Endothelial cell of umbilical vein (primary cell): ENCODE measurements around the gene MSH5. TPM values are rescaled to one million over a fixed set of nuclear protein-coding genes. Genes with fewer than 3 reads are reported as not detected.

Source experiments
- Bru-seq: library from RNA; stranded (reverse); fragments of 400-500 nt; gene quantifications from one replicate; lab custom pipeline; 2021; lab: Mats Ljungman, UMichigan
- BruChase-seq, 2 experiments: library from RNA; stranded (reverse); fragments of 400-500 nt; gene quantifications; one replicate each; lab custom pipeline; 2021; lab: Mats Ljungman, UMichigan
- BruUV-seq: library from RNA; stranded (reverse); fragments of 400-500 nt; replicated peaks from 2 replicates; lab custom pipeline; 2021; lab: Mats Ljungman, UMichigan
- CTCF ChIA-PET: fragments of 300-600, 350-600 bp; sonication (Branson Sonifier 250); formaldehyde crosslinking; loops from one replicate; lab custom pipeline; 2021; ENCODE audit warnings: antibody characterized with exemption, inconsistent platforms; lab: Charles Lee
- POLR2A ChIA-PET: fragments of 300-600, 350-600 bp; sonication (Branson Sonifier 250); formaldehyde crosslinking; loops from one replicate; lab custom pipeline; 2021; ENCODE audit warnings: antibody characterized with exemption, inconsistent platforms; lab: Charles Lee
- DNase-seq: peaks from one replicate; pipeline ENCODE4 v3.0.0-alpha.2; 2011; ENCODE audit warnings: low read depth, low spot score
- FAIRE-seq: peaks from 2 replicates; lab custom pipeline; 2011; peaks lifted over from hg19 to GRCh38; lab: Jason Lieb, UNC
- H2AFZ ChIP-seq: 2 replicates; pipeline ENCODE4 v1.6.0; 2012; ENCODE audit warnings: low read depth, low read length, control low read depth, inconsistent platforms
- H3K27ac ChIP-seq: 2 replicates; pipeline ENCODE4 v1.5.1; 2011; ENCODE audit warnings: low read depth, mild to moderate bottlenecking, control low read depth, low read length, moderate library complexity; ENCODE audit not compliant: insufficient read depth
- H3K27me3 ChIP-seq, 2 experiments: 2 replicates each; pipeline versions ENCODE4 v1.6.0 to v1.6.1; 2011; ENCODE audit warnings: low read length in 2 of 2, mixed read lengths in 1 of 2; ENCODE audit not compliant: control insufficient read depth in 2 of 2, insufficient read depth in 2 of 2
- H3K36me3 ChIP-seq, 2 experiments: 2 replicates in 1 of 2; 3 replicates in 1 of 2; pipeline ENCODE4 v1.5.1; 2011; ENCODE audit warnings: low read length in 2 of 2, mild to moderate bottlenecking in 1 of 2, moderate library complexity in 1 of 2; ENCODE audit not compliant: control insufficient read depth in 2 of 2, insufficient read depth in 2 of 2; ENCODE audit errors: extremely low read depth in 1 of 2
- H3K4me1 ChIP-seq: 3 replicates; pipeline ENCODE4 v1.5.1; 2011; ENCODE audit warnings: mild to moderate bottlenecking, low read length; ENCODE audit not compliant: control insufficient read depth, insufficient read depth; ENCODE audit errors: extremely low read depth
- H3K4me2 ChIP-seq: 2 replicates; pipeline ENCODE4 v1.6.1; 2011; ENCODE audit warnings: low read length, control low read depth, mixed read lengths; ENCODE audit not compliant: insufficient read depth
- H3K4me3 ChIP-seq, 3 experiments: fragments of 200-600 bp in 1 of 3; sonication (generic), shearing (Covaris generic) in 1 of 3; replicated peaks in 1 of 3; 2 replicates each; pipeline ENCODE4 v1.5.1; 2011 to 2016; ENCODE audit warnings: control low read depth in 3 of 3, low read length in 3 of 3, mild to moderate bottlenecking in 2 of 3, inconsistent platforms in 1 of 3, low read depth in 1 of 3, moderate library complexity in 1 of 3; ENCODE audit not compliant: insufficient read depth in 1 of 3
- H3K79me2 ChIP-seq: 2 replicates; pipeline ENCODE4 v1.6.0; 2012; ENCODE audit warnings: low read length, inconsistent platforms; ENCODE audit not compliant: control insufficient read depth, insufficient read depth
- H3K9ac ChIP-seq: replicated peaks from 2 replicates; pipeline ENCODE3; 2011; ENCODE audit warnings: low read length, control low read depth; ENCODE audit not compliant: insufficient read depth; ENCODE audit errors: extremely low read depth
- H3K9me1 ChIP-seq: replicated peaks from 3 replicates; pipeline ENCODE4 v1.6.0; 2011; ENCODE audit warnings: mild to moderate bottlenecking, low read length; ENCODE audit not compliant: control insufficient read depth, insufficient read depth; ENCODE audit errors: extremely low read depth
- H3K9me3 ChIP-seq: replicated peaks from 2 replicates; pipeline ENCODE4 v1.5.1; 2012; ENCODE audit warnings: low read length, inconsistent platforms; ENCODE audit not compliant: control insufficient read depth, insufficient read depth
- H4K20me1 ChIP-seq: replicated peaks from 2 replicates; pipeline ENCODE3; 2011; ENCODE audit warnings: mild to moderate bottlenecking, low read length; ENCODE audit not compliant: control insufficient read depth, insufficient read depth; ENCODE audit errors: extremely low read depth
- CTCF ChIP-seq, 2 donors: IDR thresholded peaks; 1 replicate in 1 of 2; 2 replicates in 1 of 2; pipeline ENCODE4 v1.5.1; 2011; ENCODE audit warnings: low read length in 2 of 2, mild to moderate bottlenecking in 2 of 2, moderate library complexity in 2 of 2, control low read depth in 1 of 2, inconsistent platforms in 1 of 2, low read depth in 1 of 2; ENCODE audit not compliant: insufficient read depth in 1 of 2; ENCODE audit errors: extremely low read depth in 1 of 2
- EZH2 ChIP-seq: IDR thresholded peaks from 2 replicates; pipeline ENCODE4 v1.6.1; 2012; ENCODE audit warnings: borderline replicate concordance, low read depth, mild to moderate bottlenecking, moderate library complexity, low read length, inconsistent platforms; ENCODE audit not compliant: severe bottlenecking
- FOS ChIP-seq: IDR thresholded peaks from 2 replicates; pipeline ENCODE4 v1.6.1; 2011; ENCODE audit warnings: mild to moderate bottlenecking, low read length, moderate library complexity, borderline replicate concordance; ENCODE audit not compliant: insufficient read depth
- GATA2 ChIP-seq: IDR thresholded peaks from 2 replicates; pipeline ENCODE4 v1.7.0; 2011; ENCODE audit warnings: low read depth, mild to moderate bottlenecking, moderate library complexity, mixed read lengths, low read length; ENCODE audit not compliant: insufficient read length, insufficient read depth
- JUN ChIP-seq: IDR thresholded peaks from 2 replicates; pipeline ENCODE4 v1.6.1; 2011; ENCODE audit warnings: borderline replicate concordance, low read depth; ENCODE audit not compliant: insufficient read length, insufficient read depth
- MAX ChIP-seq: IDR thresholded peaks from 2 replicates; pipeline ENCODE4 v1.6.1; 2011; ENCODE audit not compliant: insufficient read depth, insufficient read length
- MYC ChIP-seq: IDR thresholded peaks from one replicate; pipeline ENCODE4 v1.6.1; 2011; ENCODE audit warnings: mild to moderate bottlenecking, low read depth, low read length
- POLR2A ChIP-seq: IDR thresholded peaks from 2 replicates; pipeline ENCODE4 v1.6.1; 2012; ENCODE audit warnings: low read depth, mild to moderate bottlenecking, control low read depth, low read length
- POLR2AphosphoS5 ChIP-seq: IDR thresholded peaks from 2 replicates; pipeline ENCODE4 v1.6.1; 2012; ENCODE audit warnings: low read depth, mild to moderate bottlenecking, control low read depth, low read length, moderate library complexity; ENCODE audit not compliant: insufficient read depth
- dilution Hi-C: fragments of 300-500 bp; cut with MboI; formaldehyde crosslinking; loops from one replicate; pipeline ENCODE4 v1.15.0; 2019; ENCODE audit warnings: low sequenced_read_pairs; ENCODE audit not compliant: extremely low pct_ligation_motif_present
- intact Hi-C: fragments of 100-400 bp; cut with micrococcal nuclease; formaldehyde crosslinking; loops from one replicate; pipeline ENCODE4 v1.10.0; 2022
- long read RNA-seq: library from polyadenylated mRNA; stranded (forward); transcript quantifications from one replicate; pipeline ENCODE4 v2.0.0, GENCODE V29; 2021
- polyA minus RNA-seq, 3 experiments: library from RNA; depleted of rRNA, polyadenylated mRNA; stranded (reverse); fragments of >200 nt; gene quantifications; 1 replicate in 1 of 3; 2 replicates in 2 of 3; pipeline ENCODE4 v1.2.3, GENCODE V29; 2011
- polyA plus RNA-seq, 4 experiments: library from polyadenylated mRNA; depleted of rRNA in 3 of 4; stranded (reverse) in 3 of 4; unstranded in 1 of 4; fragments of >200 nt; gene quantifications; 2 replicates each; pipeline versions ENCODE4 v1.2.1 to v1.2.3, GENCODE V29; 2011 to 2012; ENCODE audit warnings: missing spikeins in 1 of 4
- total RNA-seq: library from RNA; stranded (reverse); gene quantifications from 2 replicates; pipeline ENCODE4 v1.2.3, GENCODE V29; 2021

Gene MSH5
- total RNA-seq (43.2 and 43.8 TPM in 2 replicates), polyA plus RNA-seq (24.5 and 27.1 TPM in 2 replicates), polyA minus RNA-seq (42.2 and 53.3 TPM in 2 replicates), Bru-seq, nascent RNA (percentile 78 among the genes with signal in this experiment), BruChase-seq, experiment 1, labeled RNA remaining after a 6-hour chase (percentile 68 among the genes with signal in this experiment), BruChase-seq, experiment 2, labeled RNA remaining after a 2-hour chase (percentile 78 among the genes with signal in this experiment)
- 10.8 and 11.3 TPM in 2 replicates for polyA plus RNA-seq (2011; cell fraction: cytosol; rRNA removed)
- 188 and 214 TPM in 2 replicates for polyA plus RNA-seq (2011; cell fraction: nucleus; rRNA removed)
- 7.4 TPM in 2 replicates for polyA plus RNA-seq (2012)
- 13.4 TPM for polyA minus RNA-seq (2011; cell fraction: cytosol; rRNA and poly(A)+ RNA removed)
- polyA minus RNA-seq (2011; cell fraction: nucleus; rRNA and poly(A)+ RNA removed) = 57.2 and 101 TPM in 2 replicates
- long read RNA-seq, partial matches to known transcripts = 1 of 6 reads
- long read RNA-seq, other reads (novel, unspliced or antisense) = 4 of 6 reads

GRCh38 chr6:31739639-31740396 is at the start of gene MSH5:
Gene MSH5 (plus strand): TSS chr6:31740005. CDS start chr6:31740467, 462 bp downstream.
- Histone ChIP-seq H2AFZ (peak within 1 kb of the TSS; percentile 35), H3K79me2 (peaks cover 24% of the 10 kb centered on the region), H3K9me3 (no peaks in the 10 kb centered on the region), H3K4me2 (peak within 1 kb of the TSS; percentile 79), H3K9ac (peak within 1 kb of the TSS; percentile 81), H3K36me3 (no peaks in the 10 kb centered on the region), H3K4me3 (peak within 1 kb of the TSS; percentile 23 to 76 (median 61)), H3K27ac (peak within 1 kb of the TSS; percentile 94), H3K27me3 (no peaks in the 10 kb centered on the region), H3K9me1 (no peaks in the 10 kb centered on the region), H3K4me1 (peaks cover 31% of the 10 kb centered on the region), H4K20me1 (no peaks in the 10 kb centered on the region)
- CTCF ChIA-PET = interaction anchor here (0.8 to 6.0 kb wide), 10 partner anchors 10 to 104 kb away, joined by 3 to 55 read pairs (median 6); partner anchors contain the start of genes ABHD16A, DDAH2 and LY6G5C
- peak; percentile 65 for TF ChIP-seq POLR2A
- TF ChIP-seq POLR2AphosphoS5 = peak; percentile 76
- TF ChIP-seq MAX = peak; percentile 43
- no peak for TF ChIP-seq JUN
- no peak for TF ChIP-seq MYC
- TF ChIP-seq CTCF (IDR thresholded peaks at IDR 0.05; ENCODE audit: extremely low read depth in 1 of 2, insufficient read depth in 1 of 2, low read depth in 1 of 2, low read length in 2 of 2) = no peak
- no peak for TF ChIP-seq EZH2
- TF ChIP-seq GATA2 = no peak
- no peak for TF ChIP-seq FOS
- FAIRE-seq (peak; percentile 99), DNase-seq (peak; percentile 100)
- TSS peak; percentile 11 for BruUV-seq
- dilution Hi-C loops = no loop called here
- intact Hi-C loops = loop anchor here (1.0 to 10.0 kb wide), 7 partner anchors 37 to 195 kb away; partner anchors contain the start of genes ABHD16A, ATP6V1G2, BAG6 and C6orf47
- POLR2A ChIA-PET = interaction anchor here (0.5 to 3.2 kb wide), 5 partner anchors 10 to 159 kb away, joined by 3 to 19 read pairs (median 4); partner anchors contain the start of genes ABHD16A, DDAH2, HSPA1A and HSPA1B
